H9 (cell line): ENCODE data around the gene RNF180. TPM values are rescaled to one million over a fixed set of nuclear protein-coding genes. Genes with fewer than 3 reads are reported as not detected.

Experiments
- DNase-seq: peaks from one replicate; pipeline ENCODE4 v3.0.0-alpha.2; 2017
- H2AFZ ChIP-seq: one replicate; pipeline ENCODE4 v1.6.1; 2013; ENCODE audit warnings: mild to moderate bottlenecking, low read length, control low read depth, moderate library complexity
- H2AK5ac ChIP-seq: 2 replicates; pipeline ENCODE4 v1.6.1; 2013; ENCODE audit warnings: low read length, control low read depth, mixed read lengths; ENCODE audit not compliant: insufficient read length
- H2BK120ac ChIP-seq: one replicate; pipeline ENCODE4 v1.6.1; 2013; ENCODE audit warnings: low read depth, mild to moderate bottlenecking, low read length, control low read depth, inconsistent platforms; ENCODE audit not compliant: poor library complexity, severe bottlenecking
- H2BK12ac ChIP-seq: 2 replicates; pipeline ENCODE4 v1.6.1; 2013; ENCODE audit warnings: low read length, control low read depth, mixed read lengths, low read depth; ENCODE audit not compliant: insufficient read length
- H2BK15ac ChIP-seq: 2 replicates; pipeline ENCODE4 v1.6.1; 2013; ENCODE audit warnings: low read depth, low read length, control low read depth
- H2BK20ac ChIP-seq: one replicate; pipeline ENCODE4 v1.6.1; 2013; ENCODE audit warnings: low read depth, mild to moderate bottlenecking, low read length, control low read depth, inconsistent platforms; ENCODE audit not compliant: poor library complexity, severe bottlenecking
- H2BK5ac ChIP-seq: 2 replicates; pipeline ENCODE4 v1.6.1; 2013; ENCODE audit warnings: low read length, control low read depth, mixed read lengths; ENCODE audit not compliant: insufficient read length
- H3K14ac ChIP-seq: 2 replicates; pipeline ENCODE4 v1.6.1; 2013; ENCODE audit warnings: low read length, control low read depth; ENCODE audit not compliant: insufficient read depth
- H3K18ac ChIP-seq: 2 replicates; pipeline ENCODE4 v1.6.1; 2013; ENCODE audit warnings: low read depth, mild to moderate bottlenecking, mixed read lengths, low read length, control low read depth; ENCODE audit not compliant: insufficient read length
- H3K23ac ChIP-seq: 2 replicates; pipeline ENCODE4 v1.6.1; 2013; ENCODE audit warnings: low read length, control low read depth, mixed read lengths, low read depth; ENCODE audit not compliant: insufficient read length
- H3K23me2 ChIP-seq: 2 replicates; pipeline ENCODE4 v1.6.1; 2013; ENCODE audit warnings: low read depth, mild to moderate bottlenecking, mixed read lengths, low read length, control low read depth; ENCODE audit not compliant: insufficient read length, poor library complexity, severe bottlenecking
- H3K27ac ChIP-seq: 2 replicates; pipeline ENCODE4 v1.5.1; 2013; ENCODE audit warnings: low read length, control low read depth, mixed read lengths, low read depth; ENCODE audit not compliant: insufficient read length
- H3K27me3 ChIP-seq: 2 replicates; pipeline ENCODE4 v1.6.1; 2013; ENCODE audit warnings: low read length, control low read depth, inconsistent platforms; ENCODE audit not compliant: insufficient read depth
- H3K4ac ChIP-seq: 2 replicates; pipeline ENCODE4 v1.6.1; 2013; ENCODE audit warnings: low read depth, mild to moderate bottlenecking, control low read depth, inconsistent platforms, low read length, moderate library complexity
- H3K4me1 ChIP-seq: 2 replicates; pipeline ENCODE4 v1.6.1; 2013; ENCODE audit warnings: low read length, control low read depth, inconsistent platforms; ENCODE audit not compliant: insufficient read depth
- H3K4me2 ChIP-seq: 2 replicates; pipeline ENCODE4 v1.6.1; 2013; ENCODE audit warnings: low read length, control low read depth, mixed read lengths; ENCODE audit not compliant: insufficient read length, insufficient read depth
- H3K56ac ChIP-seq: 2 replicates; pipeline ENCODE4 v1.6.1; 2013; ENCODE audit warnings: low read depth, mild to moderate bottlenecking, mixed read lengths, low read length, control low read depth; ENCODE audit not compliant: insufficient read length
- H3K79me1 ChIP-seq: 2 replicates; pipeline ENCODE4 v1.6.1; 2013; ENCODE audit warnings: low read depth, mild to moderate bottlenecking, moderate library complexity, low read length, control low read depth, inconsistent platforms; ENCODE audit not compliant: insufficient read depth, poor library complexity, severe bottlenecking
- H3K79me2 ChIP-seq: 2 replicates; pipeline ENCODE4 v1.6.1; 2013; ENCODE audit warnings: low read length, control low read depth, inconsistent platforms; ENCODE audit not compliant: insufficient read depth
- H3K9ac ChIP-seq: 2 replicates; pipeline ENCODE4 v1.6.1; 2013; ENCODE audit warnings: low read length, control low read depth, mixed read lengths; ENCODE audit not compliant: insufficient read length; ENCODE audit errors: extremely low read depth
- H3K9me3 ChIP-seq: one replicate; pipeline ENCODE4 v1.6.1; 2013; ENCODE audit warnings: low read depth, low read length, inconsistent platforms; ENCODE audit not compliant: control insufficient read depth
- H3T11ph ChIP-seq: one replicate; pipeline ENCODE4 v1.6.1; 2013; ENCODE audit warnings: mild to moderate bottlenecking, low read length, control low read depth, inconsistent platforms
- H4K20me1 ChIP-seq: one replicate; pipeline ENCODE4 v1.6.1; 2013; ENCODE audit not compliant: control insufficient read depth, insufficient read length, insufficient read depth
- H4K5ac ChIP-seq: 2 replicates; pipeline ENCODE4 v1.6.1; 2013; ENCODE audit warnings: low read depth, mild to moderate bottlenecking, mixed read lengths, low read length, control low read depth; ENCODE audit not compliant: insufficient read length
- H4K8ac ChIP-seq: replicated peaks from 2 replicates; pipeline ENCODE4 v1.6.1; 2013; ENCODE audit warnings: low read length, control low read depth, mixed read lengths, low read depth; ENCODE audit not compliant: insufficient read length
- H4K91ac ChIP-seq: 2 replicates; pipeline ENCODE4 v1.6.1; 2013; ENCODE audit warnings: low read depth, mild to moderate bottlenecking, moderate library complexity, mixed read lengths, low read length, control low read depth; ENCODE audit not compliant: insufficient read length
- H3K27ac Mint-ChIP-seq, 3 experiments: 2 replicates in 2 of 3; 3 replicates in 1 of 3; pipeline ENCODE4 v1.8.0; 2020 to 2021; ENCODE audit warnings: mixed read lengths in 3 of 3, mild to moderate bottlenecking in 1 of 3, moderate library complexity in 1 of 3
- H3K27me3 Mint-ChIP-seq: 2 replicates; pipeline ENCODE4 v1.8.0; 2021; ENCODE audit warnings: low read depth, mild to moderate bottlenecking, moderate library complexity, mixed read lengths
- H3K36me3 Mint-ChIP-seq, 3 experiments: 2 replicates in 2 of 3; 3 replicates in 1 of 3; pipeline ENCODE4 v1.8.0; 2020 to 2021; ENCODE audit warnings: low read depth in 3 of 3, mixed read lengths in 3 of 3; ENCODE audit not compliant: insufficient read depth in 1 of 3
- H3K4me1 Mint-ChIP-seq, 2 experiments: 2 replicates each; pipeline ENCODE4 v1.8.0; 2020; ENCODE audit warnings: mixed read lengths in 2 of 2
- H3K4me3 Mint-ChIP-seq, 2 experiments: 2 replicates in 1 of 2; 3 replicates in 1 of 2; pipeline ENCODE4 v1.8.0; 2020 to 2021; ENCODE audit warnings: mild to moderate bottlenecking in 2 of 2, mixed read lengths in 2 of 2, moderate library complexity in 1 of 2
- H3K9me3 Mint-ChIP-seq, 2 experiments: 2 replicates in 1 of 2; 3 replicates in 1 of 2; pipeline ENCODE4 v1.8.0; 2020; ENCODE audit warnings: mild to moderate bottlenecking in 2 of 2, mixed read lengths in 2 of 2, moderate library complexity in 1 of 2
- WGBS: extraction: QIAGEN DNeasy Blood & Tissue Kit; methylation state at CpG from one replicate; pipeline ENCODE4 v1.1.7; 2013; ENCODE audit warnings: missing lambda C conversion rate, low lambda C conversion rate, mixed read lengths; ENCODE audit not compliant: insufficient read length; ENCODE audit errors: extremely low coverage; 5-methylcytosine and 5-hydroxymethylcytosine counted together
- total RNA-seq: library from RNA; stranded (reverse); gene quantifications from 2 replicates; pipeline ENCODE4 v1.2.1, GENCODE V29; 2021
- TF ChIP-seq, protein P1 (sequence below): fragments of 200-600 bp; sonication (generic); conservative IDR thresholded peaks from 3 replicates; pipeline ENCODE4 v1.8.0; 2021; ENCODE audit warnings: antibody characterized with exemption, mild to moderate bottlenecking

Gene RNF180
- total RNA-seq, 1 experiment from 2014 or later, result 2.5 TPM

- Histone ChIP-seq H3K56ac (no peak overlapping the region), H4K20me1 (no peaks in the 10 kb centered on the region), H4K8ac (no peak overlapping the region), H2BK12ac (no peak overlapping the region), H3K79me1 (no peaks in the 10 kb centered on the region), H3K9me3 (no peaks in the 10 kb centered on the region), H2AFZ (no peak overlapping the region), H3T11ph (no peak overlapping the region), H3K4ac (no peak overlapping the region), H3K9ac (no peak overlapping the region), H2BK20ac (no peak overlapping the region), H3K4me1 (no peaks in the 10 kb centered on the region), H3K27ac (no peak overlapping the region), H2BK120ac (no peak overlapping the region), H3K4me2 (no peak overlapping the region), H2AK5ac (no peak overlapping the region), H2BK5ac (no peak overlapping the region), H3K27me3 (no peaks in the 10 kb centered on the region), H3K18ac (no peak overlapping the region), H2BK15ac (no peak overlapping the region), H3K23me2 (no peaks in the 10 kb centered on the region), H3K79me2 (no peaks in the 10 kb centered on the region), H3K23ac (no peak overlapping the region), H4K5ac (no peak overlapping the region), H3K14ac (no peak overlapping the region), H4K91ac (no peak overlapping the region)
- Mint-ChIP-seq H3K9me3 (no peaks in the 10 kb centered on the region), H3K4me1 (peaks cover 0 to 5% of the 10 kb centered on the region in 2 experiments; a peak in 1 of 4 replicates), H3K4me3 (no peak overlapping the region), H3K27me3 (no peaks in the 10 kb centered on the region), H3K27ac (no peak overlapping the region; a peak in 1 of 7 replicates), H3K36me3 (no peaks in the 10 kb centered on the region)
- TF ChIP-seq, protein P1, sequence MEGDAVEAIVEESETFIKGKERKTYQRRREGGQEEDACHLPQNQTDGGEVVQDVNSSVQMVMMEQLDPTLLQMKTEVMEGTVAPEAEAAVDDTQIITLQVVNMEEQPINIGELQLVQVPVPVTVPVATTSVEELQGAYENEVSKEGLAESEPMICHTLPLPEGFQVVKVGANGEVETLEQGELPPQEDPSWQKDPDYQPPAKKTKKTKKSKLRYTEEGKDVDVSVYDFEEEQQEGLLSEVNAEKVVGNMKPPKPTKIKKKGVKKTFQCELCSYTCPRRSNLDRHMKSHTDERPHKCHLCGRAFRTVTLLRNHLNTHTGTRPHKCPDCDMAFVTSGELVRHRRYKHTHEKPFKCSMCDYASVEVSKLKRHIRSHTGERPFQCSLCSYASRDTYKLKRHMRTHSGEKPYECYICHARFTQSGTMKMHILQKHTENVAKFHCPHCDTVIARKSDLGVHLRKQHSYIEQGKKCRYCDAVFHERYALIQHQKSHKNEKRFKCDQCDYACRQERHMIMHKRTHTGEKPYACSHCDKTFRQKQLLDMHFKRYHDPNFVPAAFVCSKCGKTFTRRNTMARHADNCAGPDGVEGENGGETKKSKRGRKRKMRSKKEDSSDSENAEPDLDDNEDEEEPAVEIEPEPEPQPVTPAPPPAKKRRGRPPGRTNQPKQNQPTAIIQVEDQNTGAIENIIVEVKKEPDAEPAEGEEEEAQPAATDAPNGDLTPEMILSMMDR, result no peak
- DNase-seq, result no peak
- WGBS, result no CpG with 5 or more reads among the region's 5 CpGs
These were observed 47.9 kb downstream of the RNF180 start for GRCh38 chr5:64213531-64213930.
